OCI-M2 (cell line): ENCODE data around the gene NQO2.

ENCODE experiments used
- DNase-seq: peaks from one replicate; lab custom pipeline; 2025; ENCODE audit not compliant: unreplicated experiment; lab: John Stamatoyannopoulos, UW

The NQO2 gene, protein sequence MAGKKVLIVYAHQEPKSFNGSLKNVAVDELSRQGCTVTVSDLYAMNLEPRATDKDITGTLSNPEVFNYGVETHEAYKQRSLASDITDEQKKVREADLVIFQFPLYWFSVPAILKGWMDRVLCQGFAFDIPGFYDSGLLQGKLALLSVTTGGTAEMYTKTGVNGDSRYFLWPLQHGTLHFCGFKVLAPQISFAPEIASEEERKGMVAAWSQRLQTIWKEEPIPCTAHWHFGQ

GRCh38 chr6:2999618-3000557, at the start of gene NQO2:
NQO2 (plus strand) TSS chr6:2999894; CDS start chr6:3006553, 6,659 bp downstream.
- no peak for DNase-seq

DNA sequence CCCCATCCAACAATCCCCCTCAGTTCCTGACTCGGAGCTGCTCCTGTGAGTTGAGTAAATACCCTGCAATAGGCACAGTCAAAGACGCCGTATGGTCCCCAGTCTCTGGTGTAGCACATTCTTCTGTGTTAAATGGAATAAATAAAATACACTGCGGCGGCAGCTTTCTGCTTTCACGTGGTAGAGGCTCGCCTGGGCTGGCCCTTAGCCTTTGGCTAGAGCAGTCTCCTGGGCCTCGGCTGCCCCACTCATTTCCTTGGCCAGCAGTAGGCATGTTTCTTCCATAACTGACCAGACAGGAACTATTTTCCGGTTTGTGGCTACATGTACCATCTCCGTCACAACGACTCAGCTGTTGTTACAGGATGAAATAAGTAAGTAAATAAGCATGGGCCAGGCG, 49.0 kb upstream of the NQO2 start:
- DNase-seq = no peak

DNA sequence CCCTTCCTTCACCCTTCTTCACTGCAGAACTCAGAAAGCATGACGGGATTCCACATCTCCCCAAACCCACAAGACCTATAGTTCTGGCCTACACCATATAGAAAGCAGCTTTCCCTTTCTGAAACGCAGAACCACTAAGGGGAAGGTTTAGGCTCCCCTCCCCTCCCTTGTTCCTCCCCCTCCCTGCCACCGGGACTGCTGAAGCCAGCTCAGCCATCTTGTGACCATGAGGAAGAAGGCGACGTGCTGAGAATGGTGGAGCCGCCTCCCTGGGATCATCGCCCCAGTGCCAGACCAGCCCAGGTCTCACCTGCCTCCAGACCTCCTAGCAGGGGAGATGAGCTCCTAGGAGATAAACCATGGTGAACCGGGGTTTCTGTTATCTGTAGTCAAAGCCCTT, 48.0 kb upstream of the NQO2 start:
- no peak for DNase-seq

- no peak for DNase-seq
Measured at GRCh38 chr6:2952557-2953095, 47.1 kb upstream of the NQO2 start.

- no peak for DNase-seq
Measured at GRCh38 chr6:2953098-2953497, 46.6 kb upstream of the NQO2 start.

DNA sequence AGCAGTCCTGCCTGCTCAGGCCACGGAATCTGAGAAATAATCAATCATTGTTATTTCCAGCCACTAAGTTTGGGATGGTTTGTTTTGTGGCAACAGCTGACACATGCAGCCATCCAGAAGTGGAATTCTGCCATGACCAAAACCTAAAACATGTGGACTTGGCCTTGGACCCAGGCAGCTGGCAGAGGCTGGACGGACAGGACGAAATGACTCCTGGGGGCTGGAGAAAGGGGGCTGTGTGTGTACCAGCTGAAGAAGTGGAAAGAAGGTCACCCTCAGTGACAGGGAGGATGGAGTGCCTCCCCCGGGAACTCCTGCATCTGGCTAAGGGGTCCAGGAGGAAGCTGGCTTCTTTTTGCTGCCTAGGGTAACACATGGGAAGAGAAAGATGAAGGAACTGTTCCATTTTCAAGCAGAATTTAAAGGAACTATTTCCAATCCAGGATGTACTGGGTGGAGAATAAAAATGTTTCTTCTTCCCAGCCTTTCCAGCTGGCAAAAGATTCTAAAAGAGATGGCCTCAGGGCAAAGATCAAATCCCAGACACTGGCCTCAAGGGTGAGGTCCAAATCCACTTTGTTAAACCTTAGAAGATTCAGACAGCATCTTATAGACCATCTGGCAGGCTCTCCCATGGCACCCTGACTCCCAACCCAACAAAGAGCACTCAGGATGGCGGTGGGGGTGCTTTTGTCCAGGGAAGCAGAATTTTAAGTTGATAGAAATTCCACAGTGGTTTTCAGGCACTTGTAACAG, 42.6 kb upstream of the NQO2 start:
- DNase-seq = no peak

GRCh38 chr6:2957696-2958330, 41.9 kb upstream of the NQO2 start:
- DNase-seq = no peak

- DNase-seq = no peak
Measured at GRCh38 chr6:2958331-2958711, 41.4 kb upstream of the NQO2 start.

GRCh38 chr6:2958776-2959175, 40.9 kb upstream of the NQO2 start:
- DNase-seq = no peak

GRCh38 chr6:2959909-2960719, 39.6 kb upstream of the NQO2 start:
- no peak for DNase-seq

DNA sequence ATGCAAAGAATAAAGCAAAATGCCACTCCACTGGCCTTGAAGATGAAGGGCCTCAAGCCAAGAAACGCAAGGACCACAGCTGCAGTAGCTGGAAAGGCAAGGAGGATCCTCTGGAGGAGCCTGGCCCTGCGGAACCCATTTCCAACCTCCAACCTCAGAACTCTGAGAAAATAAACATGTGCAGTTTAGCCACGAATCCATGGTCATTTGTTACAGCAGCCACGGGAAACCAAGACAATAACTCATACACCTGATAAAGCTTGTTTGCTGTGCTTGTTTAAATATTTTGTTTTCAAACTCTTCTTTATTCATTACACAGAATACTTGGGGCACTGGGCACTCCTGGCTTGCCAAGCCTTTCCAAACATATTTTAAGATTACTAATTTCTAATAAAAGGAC, 38.8 kb upstream of the NQO2 start:
- no peak for DNase-seq

- DNase-seq = no peak
Measured at GRCh38 chr6:2961506-2961905, 38.2 kb upstream of the NQO2 start.

- DNase-seq = no peak
Measured at GRCh38 chr6:2962004-2962403, 37.7 kb upstream of the NQO2 start.

DNA sequence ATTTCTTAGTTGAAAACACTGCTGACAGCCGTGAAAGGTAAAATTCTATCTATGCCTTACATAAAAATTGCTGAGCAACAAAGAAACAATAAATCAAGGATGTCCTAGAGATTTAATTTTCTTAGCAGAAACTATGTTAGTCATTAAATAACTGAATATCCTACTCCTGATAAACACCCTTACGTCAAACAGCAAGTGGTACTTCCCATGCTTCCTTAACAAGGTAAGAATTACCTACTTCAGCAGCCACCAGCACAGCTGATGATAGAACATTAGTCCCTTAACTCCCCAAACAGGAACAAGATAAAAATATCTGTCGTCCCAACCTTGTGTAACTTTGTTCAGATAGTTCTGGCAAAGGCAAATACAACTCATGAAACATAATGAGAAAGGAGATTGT, 37.1 kb upstream of the NQO2 start:
- DNase-seq = no peak

DNA sequence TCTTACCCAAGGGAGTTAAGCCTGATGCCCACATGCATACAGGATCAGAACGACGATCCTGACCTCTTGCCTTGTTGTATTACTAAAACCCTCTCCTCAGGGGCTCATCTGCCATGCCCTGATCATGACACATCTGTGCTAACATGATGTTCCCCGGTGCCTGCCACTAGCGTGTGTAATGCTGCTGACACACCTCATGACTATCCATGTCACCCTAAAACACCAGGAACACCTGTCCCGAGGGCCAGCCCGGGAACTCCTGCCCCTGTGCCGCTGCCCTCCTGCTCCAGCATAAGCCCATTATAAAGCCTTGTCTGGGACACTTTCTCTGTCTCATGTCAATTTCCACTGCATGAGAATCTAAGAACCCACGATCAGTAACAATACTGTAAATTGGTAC, 35.9 kb upstream of the NQO2 start:
- no peak for DNase-seq

- DNase-seq = no peak
Measured at GRCh38 chr6:2964793-2965505, 34.7 kb upstream of the NQO2 start.

DNA sequence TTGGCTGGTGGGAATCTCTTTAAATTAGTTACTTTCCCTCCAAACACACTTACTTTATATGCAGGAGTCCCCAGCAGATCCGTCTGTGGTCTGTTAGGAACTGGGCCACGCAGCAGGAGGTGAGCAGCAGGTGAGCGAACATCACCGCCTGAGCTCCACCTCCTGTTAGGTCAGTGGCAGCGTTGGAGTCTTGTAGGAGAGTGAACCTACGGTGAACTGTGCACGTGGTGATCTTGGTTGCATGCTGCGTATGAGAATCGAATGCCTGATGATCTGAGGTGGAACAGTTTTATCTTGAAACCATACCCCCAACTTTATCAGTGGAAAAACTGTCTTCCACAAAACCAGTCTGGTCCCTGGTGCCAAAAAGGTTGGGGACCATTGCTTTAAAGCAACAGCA, 33.3 kb upstream of the NQO2 start:
- no peak for DNase-seq

- DNase-seq = no peak
Measured at GRCh38 chr6:2967936-2968335, 31.8 kb upstream of the NQO2 start.

DNA sequence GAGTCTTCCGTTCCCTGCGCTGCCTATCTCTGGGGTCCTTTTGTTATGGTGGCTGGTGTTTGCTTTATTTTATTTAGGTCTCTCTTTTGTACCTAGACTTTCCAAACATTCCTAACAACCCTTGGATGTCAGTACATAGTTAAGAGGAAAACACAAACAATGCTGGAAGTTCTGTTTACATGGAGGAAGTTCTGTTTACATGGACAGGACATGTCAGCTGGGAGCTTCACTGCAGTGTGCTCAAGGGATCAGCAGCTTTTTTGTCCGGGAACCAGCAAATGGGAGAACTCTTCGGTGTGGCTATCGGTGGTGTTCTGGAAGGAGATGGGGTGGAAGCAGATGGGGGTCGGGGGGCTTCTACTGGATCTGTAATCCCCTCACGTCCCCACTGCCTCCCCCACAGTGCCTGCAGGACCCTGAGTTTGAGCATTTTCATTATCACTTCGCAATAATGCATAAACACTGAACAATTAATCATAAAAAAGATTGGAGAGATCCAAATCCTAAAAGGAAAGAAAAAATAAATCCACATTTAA, 31.0 kb upstream of the NQO2 start:
- no peak for DNase-seq
